Esophagus muscularis mucosa (tissue), 4 donors: ENCODE results near the gene TMEM131L. TPM values are rescaled to one million over a fixed set of nuclear protein-coding genes. Genes with fewer than 3 reads are reported as not detected.
A peak's percentile ranks its signal among the peaks of the same experiment; 100 is the strongest.

Experiments used
- DNase-seq: peaks from one replicate; pipeline ENCODE4 v3.0.0-alpha.2; 2017; ENCODE audit errors: extremely low spot score
- H3K27ac ChIP-seq, 4 donors: fragments of 200-600 bp; sonication (generic); replicated peaks in 1 of 4; 1 replicate in 3 of 4; 2 replicates in 1 of 4; pipeline ENCODE4 v1.5.1; 2016 to 2019; ENCODE audit warnings: mild to moderate bottlenecking in 1 of 4
- H3K27me3 ChIP-seq, 4 donors: fragments of 200-600 bp; sonication (generic); one replicate each; pipeline versions ENCODE4 v1.5.1 to v1.6.0; 2016 to 2019
- H3K36me3 ChIP-seq, 4 donors: fragments of 200-600 bp; sonication (generic); one replicate each; pipeline ENCODE4 v1.5.1; 2016 to 2019
- H3K4me1 ChIP-seq, 4 donors: fragments of 200-600 bp; sonication (generic); one replicate each; pipeline ENCODE4 v1.5.1; 2016 to 2019
- H3K4me3 ChIP-seq, 4 donors: fragments of 200-600 bp; sonication (generic); 1 replicate in 2 of 4; 2 replicates in 2 of 4; pipeline ENCODE4 v1.5.1; 2016 to 2019; ENCODE audit warnings: mild to moderate bottlenecking in 4 of 4, moderate library complexity in 1 of 4
- H3K9me3 ChIP-seq, 4 donors: fragments of 200-600 bp; sonication (generic); 1 replicate in 3 of 4; 2 replicates in 1 of 4; pipeline ENCODE4 v1.5.1; 2016 to 2019
- CTCF ChIP-seq, 3 experiments: fragments of 200-600 bp in 2 of 3; fragments of 450-650 bp in 1 of 3; sonication (generic) in 2 of 3; IDR thresholded peaks; one replicate each; pipeline ENCODE4 v1.5.1; 2017 to 2019; ENCODE audit warnings: antibody characterized with exemption in 3 of 3, mild to moderate bottlenecking in 2 of 3, moderate library complexity in 1 of 3
- EP300 ChIP-seq: sonication (generic); formaldehyde crosslinking; IDR thresholded peaks from one replicate; pipeline ENCODE4 v1.6.1; 2017; ENCODE audit warnings: antibody characterized with exemption
- POLR2A ChIP-seq: fragments of 450-650 bp; IDR thresholded peaks from one replicate; pipeline ENCODE4 v1.6.1; 2017; ENCODE audit warnings: antibody characterized with exemption, moderate library complexity, mild to moderate bottlenecking, low read depth
- POLR2AphosphoS5 ChIP-seq, 2 donors: sonication (generic); formaldehyde crosslinking; IDR thresholded peaks; one replicate each; pipeline ENCODE4 v1.6.1; 2017; ENCODE audit warnings: antibody characterized with exemption in 2 of 2
- WGBS: methylation state at CpG from one replicate; pipeline ENCODE4 v1.1.5; 2018; 5-methylcytosine and 5-hydroxymethylcytosine counted together
- intact Hi-C: fragments of 100-400 bp; cut with DNase I; formaldehyde crosslinking; loops from one replicate; pipeline ENCODE4 v1.15.1; 2023
- total RNA-seq, 4 donors: library from RNA; depleted of rRNA; stranded (reverse); fragments of >200 nt; gene quantifications; one replicate each; pipeline versions ENCODE4 v1.1.0 to v1.2.1, GENCODE V29; 2016

The TMEM131L gene
- total RNA-seq, 4 donors from 2014 or later = 10.3 to 16.3 (median 12.1) TPM

- Histone ChIP-seq H3K9me3 (no peaks in the 10 kb centered on the region), H3K27ac (peak overlapping the region in 1 of 4 donors; percentile 6), H3K4me1 (peaks cover 47 to 66% (median 54%) of the 10 kb centered on the region in 4 donors), H3K27me3 (no peaks in the 10 kb centered on the region), H3K4me3 (no peak overlapping the region), H3K36me3 (no peaks in the 10 kb centered on the region)
- peak; percentile 34 for DNase-seq
- intact Hi-C loops = no loop called here
- WGBS = 91% methylated on average over 5 of the region's 6 CpGs
- TF ChIP-seq POLR2A (no peak), POLR2AphosphoS5 (IDR thresholded peaks at IDR 0.05) (no peak), EP300 (no peak), CTCF (IDR thresholded peaks at IDR 0.05) (no peak)
These were observed 62.7 kb downstream of the TMEM131L start for GRCh38 chr4:153528705-153529485.

GRCh38 chr4:153529646-153530045 is 63.5 kb downstream of the TMEM131L start:
- peak; percentile 7 for DNase-seq
- intact Hi-C loops = no loop called here
- WGBS = 74% methylated on average over 3 of the region's 3 CpGs
- peaks cover 39 to 59% (median 47%) of the 10 kb centered on the region in 4 donors for H3K4me1 ChIP-seq
- TF ChIP-seq POLR2A = no peak
- TF ChIP-seq CTCF (IDR thresholded peaks at IDR 0.05) = no peak
- no peak for TF ChIP-seq EP300
- peak in 1 of 2 donors; percentile 14 for TF ChIP-seq POLR2AphosphoS5 (IDR thresholded peaks at IDR 0.05)
- H3K9me3 ChIP-seq = no peaks in the 10 kb centered on the region
- H3K36me3 ChIP-seq = no peaks in the 10 kb centered on the region
- H3K4me3 ChIP-seq = no peak overlapping the region
- no peaks in the 10 kb centered on the region for H3K27me3 ChIP-seq
- peak overlapping the region in 1 of 4 donors; percentile 21 for H3K27ac ChIP-seq

- peaks cover 41 to 59% (median 51%) of the 10 kb centered on the region in 4 donors for H3K4me1 ChIP-seq
- intact Hi-C loops = no loop called here
- peak overlapping the region; percentile 1 to 31 (median 22) for H3K27ac ChIP-seq
- H3K4me3 ChIP-seq = no peak overlapping the region
- no peaks in the 10 kb centered on the region for H3K27me3 ChIP-seq
- H3K9me3 ChIP-seq = no peaks in the 10 kb centered on the region
- 59% methylated on average over 7 of the region's 8 CpGs for WGBS
- DNase-seq = peak; percentile 86
- H3K36me3 ChIP-seq = no peaks in the 10 kb centered on the region
- no peak for TF ChIP-seq CTCF (IDR thresholded peaks at IDR 0.05)
These were observed 64.3 kb downstream of the TMEM131L start for GRCh38 chr4:153530284-153530999.

- Histone ChIP-seq H3K36me3 (no peaks in the 10 kb centered on the region), H3K4me3 (no peak overlapping the region), H3K27ac (peak overlapping the region in 3 of 4 donors; percentile 21 to 31 (median 23)), H3K4me1 (peaks cover 47 to 62% (median 56%) of the 10 kb centered on the region in 4 donors), H3K9me3 (no peaks in the 10 kb centered on the region), H3K27me3 (no peaks in the 10 kb centered on the region)
- no peak for DNase-seq
- TF ChIP-seq POLR2A (no peak), EP300 (no peak), CTCF (IDR thresholded peaks at IDR 0.05) (peak in 1 of 3 experiments; percentile 26), POLR2AphosphoS5 (IDR thresholded peaks at IDR 0.05) (no peak)
- 79% methylated on average over 1 of the region's 1 CpG for WGBS
- intact Hi-C loops = no loop called here
These were observed 64.8 kb downstream of the TMEM131L start for GRCh38 chr4:153531000-153531358.
